OCI-LY3 (cell line): ENCODE measurements around the gene RNF181.

ENCODE experiments used
- H2AFZ ChIP-seq: fragments of 200-600, 300-600 bp; shearing (Covaris generic); 2 replicates; pipeline ENCODE4 v1.6.0; 2014; ENCODE audit warnings: antibody characterized with exemption, low read depth, low read length
- H3K27ac ChIP-seq: fragments of 200-600, 300-600 bp; sonication (generic); 2 replicates; pipeline ENCODE4 v1.5.1; 2014; ENCODE audit warnings: mild to moderate bottlenecking, low read length, moderate library complexity, mixed read lengths
- H3K27me3 ChIP-seq: fragments of 200-600, 300-600 bp; sonication (generic); 2 replicates; pipeline ENCODE4 v1.6.1; 2014; ENCODE audit warnings: low read depth, low read length, mixed read lengths
- H3K36me3 ChIP-seq: fragments of 200-600, 300-600 bp; sonication (generic); replicated peaks from 2 replicates; pipeline ENCODE3; 2014; ENCODE audit warnings: low read depth, low read length, mixed read lengths
- H3K4me1 ChIP-seq: fragments of 300-600, 200-600 bp; sonication (generic); 2 replicates; pipeline ENCODE4 v1.6.1; 2014; ENCODE audit warnings: low read length, mixed read lengths
- H3K4me2 ChIP-seq: fragments of 200-600, 300-600 bp; sonication (generic); 2 replicates; pipeline ENCODE4 v1.6.1; 2014; ENCODE audit warnings: low read length, mixed read lengths
- H3K4me3 ChIP-seq: fragments of 300-600, 200-600 bp; sonication (generic); 2 replicates; pipeline ENCODE4 v1.5.1; 2014; ENCODE audit warnings: antibody characterized with exemption, mild to moderate bottlenecking, low read length, moderate library complexity
- H3K79me2 ChIP-seq: fragments of 300-600, 200-600 bp; shearing (Covaris generic); 2 replicates; pipeline ENCODE4 v1.6.1; 2014; ENCODE audit warnings: mild to moderate bottlenecking, low read length, mixed read lengths
- H3K9ac ChIP-seq: fragments of 300-600, 200-600 bp; shearing (Covaris generic); 2 replicates; pipeline ENCODE4 v1.6.0; 2014; ENCODE audit warnings: mild to moderate bottlenecking, low read length, moderate library complexity
- H3K9me3 ChIP-seq: fragments of 200-600, 300-600 bp; shearing (Covaris generic); 2 replicates; pipeline ENCODE4 v1.6.1; 2014; ENCODE audit warnings: low read length, mixed read lengths; ENCODE audit not compliant: insufficient read depth
- H4K20me1 ChIP-seq: fragments of 200-600, 300-600 bp; sonication (generic); 2 replicates; pipeline ENCODE4 v1.6.1; 2016; ENCODE audit warnings: low read length, mixed read lengths; ENCODE audit not compliant: insufficient read depth
- EZH2phosphoT487 ChIP-seq: fragments of 200-600 bp; shearing (Covaris generic); IDR thresholded peaks from 2 replicates; pipeline ENCODE4 v1.6.1; 2018; ENCODE audit warnings: antibody characterized with exemption, mixed run types, low read depth
- TF ChIP-seq, protein P1 (sequence below): fragments of 200-600, 300-600 bp; sonication (generic); IDR thresholded peaks from 2 replicates; pipeline ENCODE4 v1.5.1; 2014; ENCODE audit warnings: antibody characterized with exemption, low read length, low read depth

The RNF181 gene

GRCh38 chr2:85604568-85605339 is 9.2 kb downstream of the RNF181 start:
- Histone ChIP-seq H4K20me1 (no peaks in the 10 kb centered on the region), H3K4me3 (no peak overlapping the region), H3K27ac (no peak overlapping the region), H3K4me2 (no peak overlapping the region), H3K4me1 (no peaks in the 10 kb centered on the region; the same call in 1 of the 2 replicates), H2AFZ (no peak overlapping the region), H3K27me3 (no peaks in the 10 kb centered on the region), H3K9ac (no peak overlapping the region), H3K36me3 (peaks cover 18% of the 10 kb centered on the region), H3K9me3 (no peaks in the 10 kb centered on the region), H3K79me2 (no peaks in the 10 kb centered on the region)
- TF ChIP-seq EZH2phosphoT487, result no peak
- TF ChIP-seq, protein P1, sequence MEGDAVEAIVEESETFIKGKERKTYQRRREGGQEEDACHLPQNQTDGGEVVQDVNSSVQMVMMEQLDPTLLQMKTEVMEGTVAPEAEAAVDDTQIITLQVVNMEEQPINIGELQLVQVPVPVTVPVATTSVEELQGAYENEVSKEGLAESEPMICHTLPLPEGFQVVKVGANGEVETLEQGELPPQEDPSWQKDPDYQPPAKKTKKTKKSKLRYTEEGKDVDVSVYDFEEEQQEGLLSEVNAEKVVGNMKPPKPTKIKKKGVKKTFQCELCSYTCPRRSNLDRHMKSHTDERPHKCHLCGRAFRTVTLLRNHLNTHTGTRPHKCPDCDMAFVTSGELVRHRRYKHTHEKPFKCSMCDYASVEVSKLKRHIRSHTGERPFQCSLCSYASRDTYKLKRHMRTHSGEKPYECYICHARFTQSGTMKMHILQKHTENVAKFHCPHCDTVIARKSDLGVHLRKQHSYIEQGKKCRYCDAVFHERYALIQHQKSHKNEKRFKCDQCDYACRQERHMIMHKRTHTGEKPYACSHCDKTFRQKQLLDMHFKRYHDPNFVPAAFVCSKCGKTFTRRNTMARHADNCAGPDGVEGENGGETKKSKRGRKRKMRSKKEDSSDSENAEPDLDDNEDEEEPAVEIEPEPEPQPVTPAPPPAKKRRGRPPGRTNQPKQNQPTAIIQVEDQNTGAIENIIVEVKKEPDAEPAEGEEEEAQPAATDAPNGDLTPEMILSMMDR, result no peak

DNA sequence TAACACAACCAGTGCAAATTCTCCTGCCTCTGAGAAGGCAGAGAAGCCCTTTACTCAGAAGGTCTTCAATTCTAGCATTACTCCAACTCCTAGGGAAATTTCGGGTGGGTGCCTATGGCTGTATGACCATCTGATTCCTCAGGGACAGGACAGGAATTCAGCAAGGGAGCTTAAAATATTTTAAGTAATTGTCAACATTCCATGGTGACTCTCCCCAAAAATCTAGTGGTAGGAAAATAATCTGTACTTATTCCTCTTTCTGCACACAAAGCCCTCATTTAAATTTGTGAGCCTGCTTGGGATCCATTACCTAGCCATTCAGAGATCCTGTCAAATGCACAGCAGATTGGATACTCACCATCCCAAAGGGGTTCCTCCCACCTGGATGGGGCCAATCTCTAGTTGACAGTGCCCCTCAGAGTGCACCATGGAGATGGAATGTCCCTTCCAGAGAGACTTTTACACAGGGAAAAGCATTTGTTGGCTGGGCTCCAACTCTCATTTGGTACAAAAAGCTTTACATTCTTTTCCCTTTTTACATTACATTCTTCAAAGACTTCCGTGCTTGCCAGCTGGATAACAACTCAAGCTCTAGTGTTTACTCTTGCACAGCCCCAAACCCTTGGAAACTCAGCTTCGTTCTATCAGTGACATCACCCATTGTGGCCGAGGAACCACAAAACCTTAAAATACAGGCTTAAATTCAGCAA is 10.0 kb downstream of the RNF181 start:
- Histone ChIP-seq H3K27ac (no peak overlapping the region), H3K9ac (no peak overlapping the region), H3K4me2 (no peak overlapping the region), H4K20me1 (no peaks in the 10 kb centered on the region), H3K9me3 (no peaks in the 10 kb centered on the region), H3K4me1 (no peaks in the 10 kb centered on the region; the same call in 1 of the 2 replicates), H3K36me3 (peaks cover 18% of the 10 kb centered on the region), H3K79me2 (no peaks in the 10 kb centered on the region), H3K4me3 (no peak overlapping the region), H3K27me3 (no peaks in the 10 kb centered on the region), H2AFZ (no peak overlapping the region)
- TF ChIP-seq EZH2phosphoT487, result no peak
- TF ChIP-seq, protein P1, result no peak

DNA sequence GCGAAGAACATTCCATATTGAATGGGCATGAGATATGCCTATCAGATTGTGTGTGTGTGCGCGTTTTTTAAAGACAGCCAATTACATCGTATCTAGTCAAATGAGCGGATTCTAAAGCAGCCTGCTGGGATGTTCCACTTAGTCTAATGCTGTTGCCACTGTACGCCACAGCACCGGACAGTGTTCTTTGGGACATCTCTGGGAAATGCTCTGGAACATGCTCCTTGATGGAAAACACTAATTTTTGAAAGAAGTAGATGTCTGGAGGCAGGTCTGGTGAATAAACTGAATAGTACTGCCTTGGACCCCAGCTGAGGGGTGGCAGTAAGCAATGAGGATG is 10.5 kb downstream of the RNF181 start:
- Histone ChIP-seq H3K9ac (no peak overlapping the region), H3K9me3 (no peaks in the 10 kb centered on the region), H3K27ac (no peak overlapping the region), H4K20me1 (no peaks in the 10 kb centered on the region), H3K4me2 (no peak overlapping the region), H3K27me3 (no peaks in the 10 kb centered on the region), H3K4me1 (peaks cover 2% of the 10 kb centered on the region), H2AFZ (no peak overlapping the region), H3K4me3 (no peak overlapping the region), H3K36me3 (peaks cover 18% of the 10 kb centered on the region), H3K79me2 (peaks cover 3% of the 10 kb centered on the region)
- TF ChIP-seq, protein P1, result no peak
- TF ChIP-seq EZH2phosphoT487, result no peak

DNA sequence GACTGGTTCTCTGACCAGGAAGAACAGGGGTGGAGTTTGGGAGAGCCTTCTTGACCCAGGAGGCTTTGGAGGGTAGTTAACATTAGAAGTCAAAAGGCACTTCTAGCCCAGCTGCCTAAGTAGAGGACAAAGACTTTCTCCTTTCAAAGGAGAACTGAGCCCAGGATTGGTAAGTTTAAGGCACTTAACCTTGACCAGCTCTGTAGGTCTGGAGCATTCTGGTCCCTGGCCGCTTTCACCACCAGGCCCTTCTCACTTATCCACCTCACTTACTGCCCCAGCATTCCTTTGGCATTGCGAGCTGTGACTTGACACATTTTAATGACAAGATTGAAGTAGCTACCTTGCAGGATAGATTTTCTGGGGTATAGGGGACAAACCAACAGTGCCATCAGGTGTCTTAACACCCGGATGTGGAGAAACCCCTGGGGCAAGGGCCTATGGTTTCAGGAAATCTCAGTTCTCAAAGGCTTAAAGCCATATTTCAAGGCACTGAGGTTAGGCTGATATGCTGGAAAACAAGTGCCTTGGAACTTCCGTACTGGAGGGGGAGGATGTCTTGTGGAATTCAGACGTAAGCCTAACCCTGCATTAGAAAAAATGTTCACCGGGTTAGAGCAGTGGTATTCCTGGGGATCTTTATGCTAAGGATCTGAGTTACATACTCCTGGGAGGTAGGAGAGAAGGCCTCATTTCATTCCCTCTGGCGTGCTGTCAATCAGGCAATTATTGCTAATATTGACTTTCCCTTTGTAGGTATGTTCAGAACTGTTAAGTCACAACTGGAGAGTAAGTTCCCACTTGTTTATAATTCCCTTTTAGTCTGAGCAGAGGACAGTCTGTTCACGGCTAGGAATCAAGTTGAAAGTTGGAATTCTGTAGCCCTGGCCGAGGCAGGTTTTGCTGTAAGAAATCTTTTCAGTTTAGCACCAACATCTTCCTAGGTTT is 12.0 kb downstream of the RNF181 start:
- H3K4me2 ChIP-seq, result no peak overlapping the region
- H3K4me1 ChIP-seq, result peaks cover 5% of the 10 kb centered on the region
- no peaks in the 10 kb centered on the region for H3K27me3 ChIP-seq
- no peak overlapping the region for H2AFZ ChIP-seq
- H4K20me1 ChIP-seq, result no peaks in the 10 kb centered on the region
- no peak overlapping the region for H3K4me3 ChIP-seq
- peaks cover 14% of the 10 kb centered on the region for H3K79me2 ChIP-seq
- H3K9me3 ChIP-seq, result no peaks in the 10 kb centered on the region
- TF ChIP-seq EZH2phosphoT487, result no peak
- TF ChIP-seq, protein P1, result no peak
- H3K27ac ChIP-seq, result no peak overlapping the region
- H3K9ac ChIP-seq, result no peak overlapping the region
- peaks cover 18% of the 10 kb centered on the region for H3K36me3 ChIP-seq
